ENCODE measurements around the gene ZNF579. TPM values are rescaled to one million over a fixed set of nuclear protein-coding genes. Genes with fewer than 3 reads are reported as not detected.
"Not testable (repeated sequence)": the region's sequence is repeated elsewhere in the genome, so short reads cannot be mapped to it uniquely, and the experiment has no call there.

Gene ZNF579
- total RNA-seq, 1 donor from 2014 or later, result 2.4 TPM

DNA sequence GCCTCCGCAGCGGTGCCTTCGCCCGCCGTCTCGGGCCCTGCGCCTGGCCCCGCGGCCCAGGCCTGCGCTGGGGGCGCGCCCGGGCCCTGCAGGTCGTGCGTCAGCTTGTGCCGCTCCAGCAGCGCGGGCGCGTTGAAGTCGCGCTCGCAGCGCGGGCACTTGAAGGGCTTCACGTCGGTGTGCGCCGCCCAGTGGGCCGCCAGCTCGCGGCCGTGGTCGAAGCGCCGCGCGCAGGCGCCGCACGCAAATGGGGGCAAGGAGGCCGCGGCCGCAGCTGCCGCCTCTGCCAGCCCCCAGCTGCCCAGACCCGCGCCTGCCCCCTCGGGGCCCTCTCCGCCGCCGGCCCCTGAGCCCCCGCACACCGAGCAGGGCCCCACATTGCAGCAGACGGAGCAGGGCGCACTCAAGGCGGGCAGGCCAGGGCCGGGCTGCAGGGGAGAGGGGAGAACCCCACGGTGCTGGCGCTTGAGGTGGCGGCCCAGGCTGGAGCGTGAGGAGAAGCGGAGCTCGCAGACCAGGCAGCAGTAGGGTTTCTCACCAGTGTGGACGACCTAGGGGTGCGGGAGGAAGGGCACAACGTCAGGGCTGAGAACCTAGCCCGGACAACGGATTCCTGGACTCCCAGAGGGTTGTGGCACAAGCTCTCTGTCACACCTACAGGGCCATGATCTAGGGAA lies 12.6 kb upstream of the ZNF579 start:
- no peak for DNase-seq (ENCODE audit: low read depth in 2 of 2)

DNA sequence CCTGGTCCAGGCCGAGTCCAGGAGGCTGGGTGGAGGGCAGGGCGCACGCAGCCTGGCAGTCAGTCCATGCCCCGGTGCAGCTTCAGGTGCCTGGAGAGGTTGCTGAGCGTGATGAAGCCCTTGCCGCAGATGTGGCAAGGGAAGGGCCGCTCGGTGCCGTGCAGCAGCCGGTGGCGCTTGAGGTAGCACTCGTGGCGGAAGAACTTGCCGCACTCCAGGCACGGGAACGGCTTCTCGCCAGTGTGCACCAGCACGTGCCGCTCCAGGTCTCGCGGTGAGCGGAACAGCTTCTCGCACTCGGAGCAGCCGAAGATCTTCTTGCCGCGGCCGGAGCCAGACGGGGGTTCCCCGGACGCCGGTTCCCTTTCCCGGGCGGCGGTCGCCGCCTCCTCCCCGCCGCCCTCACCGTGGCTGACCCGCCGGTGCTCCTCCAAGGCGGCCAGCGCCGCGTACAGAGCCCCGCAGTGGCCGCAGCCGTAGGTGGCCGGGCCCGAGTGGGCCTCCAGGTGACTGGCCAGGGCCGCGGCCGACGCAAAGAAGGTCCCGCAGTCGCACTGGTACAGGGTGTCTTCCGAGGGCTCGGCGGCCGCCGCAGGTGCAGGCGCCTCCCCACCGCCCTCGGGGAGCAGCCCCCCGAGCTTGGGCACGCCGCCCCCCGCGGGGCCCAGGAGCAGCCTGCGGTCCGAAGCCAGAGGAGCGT lies 11.9 kb upstream of the ZNF579 start:
- DNase-seq (ENCODE audit: low read depth in 2 of 2), result no peak

DNA sequence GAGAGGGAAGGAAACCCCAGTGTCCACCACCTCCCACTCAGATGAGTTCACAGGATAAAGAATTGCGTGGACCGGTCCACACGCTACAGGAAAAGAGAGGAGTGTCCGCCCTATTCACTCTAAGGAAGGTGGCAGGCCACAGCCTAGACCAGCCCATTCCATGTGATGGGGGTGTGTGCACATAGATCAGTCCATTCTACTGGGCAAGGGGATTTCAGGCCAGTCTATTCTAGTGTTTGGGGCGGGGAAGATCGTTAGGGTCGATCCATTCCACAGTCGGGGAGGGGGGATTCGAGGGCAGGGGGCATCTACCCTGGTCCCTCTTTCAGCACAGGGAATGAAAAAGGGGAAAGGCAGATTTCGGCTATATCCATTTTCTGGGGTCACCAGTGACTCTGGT lies 10.9 kb upstream of the ZNF579 start:
- DNase-seq (ENCODE audit: low read depth in 2 of 2), result no peak

DNA sequence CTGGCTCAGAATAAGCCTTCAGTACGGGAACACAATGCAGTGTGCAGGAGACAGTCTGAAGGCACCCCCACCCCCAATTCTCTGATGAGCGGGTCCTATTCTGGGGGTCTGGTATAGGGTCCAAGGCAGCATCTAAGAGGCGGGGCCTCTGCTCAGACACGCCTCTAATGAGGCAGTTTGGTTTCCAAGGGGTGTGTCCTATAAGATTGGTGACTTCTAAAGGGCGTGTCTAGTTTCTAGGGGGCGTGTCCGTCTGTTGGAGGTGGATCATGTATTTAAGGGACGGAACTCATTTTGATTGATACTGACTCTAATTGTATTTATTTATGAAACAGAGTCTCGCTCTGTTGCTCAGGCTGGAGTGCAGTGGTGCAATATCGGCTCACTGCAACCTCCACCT lies 10.0 kb upstream of the ZNF579 start:
- DNase-seq (ENCODE audit: low read depth in 2 of 2), result peak in 1 of 2 donors; percentile 20

DNA sequence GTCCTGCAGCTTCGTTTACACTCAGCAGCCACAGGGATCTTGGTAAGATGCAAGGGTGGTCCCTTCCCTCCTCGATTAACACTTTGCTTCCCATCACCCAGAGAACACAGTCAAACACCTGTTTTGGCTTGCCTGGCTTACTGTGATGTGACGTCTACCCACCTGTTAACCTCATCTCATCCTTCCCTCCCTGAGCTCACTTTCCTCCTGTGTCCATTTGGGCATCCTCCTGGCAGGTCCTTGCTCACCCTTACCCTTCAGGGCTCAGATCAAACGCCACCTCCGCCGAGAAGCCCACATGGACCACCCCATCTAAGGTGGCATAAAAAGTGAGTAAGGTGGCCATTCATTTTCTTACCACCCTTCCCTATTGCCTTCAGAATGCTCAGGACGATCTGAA lies 9.5 kb upstream of the ZNF579 start:
- DNase-seq (ENCODE audit: low read depth in 2 of 2), result no peak

DNA sequence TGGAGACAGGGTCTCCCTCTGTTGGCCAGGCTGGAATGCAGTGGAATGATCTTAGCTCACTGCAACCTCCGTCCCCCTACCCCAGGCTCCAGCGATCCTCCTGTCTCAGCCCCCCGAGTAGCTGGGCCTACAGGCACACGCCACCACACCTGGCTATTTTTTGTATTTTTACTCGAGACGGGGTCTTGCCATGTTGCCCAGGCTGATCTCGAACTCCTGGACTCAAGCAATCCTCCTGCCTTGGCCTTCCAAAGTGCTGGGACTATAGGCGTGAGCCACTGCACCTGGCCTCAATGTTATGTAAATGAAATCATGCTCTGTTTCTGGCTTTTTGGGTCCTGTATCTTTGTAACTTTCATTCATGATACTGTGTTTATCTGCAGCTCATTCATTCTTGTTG lies 8.1 kb upstream of the ZNF579 start:
- no peak for DNase-seq (ENCODE audit: low read depth in 2 of 2)

DNA sequence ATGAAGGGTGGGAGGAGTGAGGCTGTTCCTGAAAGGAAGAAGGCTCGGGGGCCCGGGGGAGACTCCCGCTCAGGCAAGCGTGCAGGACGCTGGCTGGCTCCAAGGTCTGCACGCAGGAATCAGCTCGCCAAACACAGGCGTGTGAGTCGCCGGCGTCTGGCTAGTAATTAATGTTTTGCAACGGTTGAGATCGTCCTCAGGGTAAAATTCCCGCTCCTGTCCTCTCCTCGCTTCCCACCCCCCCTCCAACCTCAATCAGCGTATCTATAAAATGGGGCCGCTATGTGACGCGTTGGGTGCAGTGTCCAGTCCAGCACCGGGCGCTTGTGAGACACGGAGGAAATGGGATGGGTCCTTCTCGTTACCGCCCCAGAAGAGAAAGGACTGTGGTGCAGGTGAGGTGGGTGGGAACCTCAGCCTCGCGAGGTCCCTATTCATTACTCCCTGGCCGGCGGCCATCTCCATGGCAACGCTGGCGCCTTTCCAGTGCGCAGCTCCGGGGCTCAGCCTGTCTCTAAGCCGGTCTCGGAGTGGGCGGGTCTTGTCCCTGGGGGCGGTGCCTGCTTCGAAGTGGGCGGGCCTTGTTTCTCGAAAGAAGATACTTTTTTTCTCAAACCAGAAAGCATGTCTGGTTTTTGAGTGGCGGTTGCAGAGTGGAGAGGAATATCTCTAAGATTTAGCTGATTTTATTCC lies 6.5 kb upstream of the ZNF579 start:
- peak; percentile 92 to 96 for DNase-seq (ENCODE audit: low read depth in 2 of 2)

DNA sequence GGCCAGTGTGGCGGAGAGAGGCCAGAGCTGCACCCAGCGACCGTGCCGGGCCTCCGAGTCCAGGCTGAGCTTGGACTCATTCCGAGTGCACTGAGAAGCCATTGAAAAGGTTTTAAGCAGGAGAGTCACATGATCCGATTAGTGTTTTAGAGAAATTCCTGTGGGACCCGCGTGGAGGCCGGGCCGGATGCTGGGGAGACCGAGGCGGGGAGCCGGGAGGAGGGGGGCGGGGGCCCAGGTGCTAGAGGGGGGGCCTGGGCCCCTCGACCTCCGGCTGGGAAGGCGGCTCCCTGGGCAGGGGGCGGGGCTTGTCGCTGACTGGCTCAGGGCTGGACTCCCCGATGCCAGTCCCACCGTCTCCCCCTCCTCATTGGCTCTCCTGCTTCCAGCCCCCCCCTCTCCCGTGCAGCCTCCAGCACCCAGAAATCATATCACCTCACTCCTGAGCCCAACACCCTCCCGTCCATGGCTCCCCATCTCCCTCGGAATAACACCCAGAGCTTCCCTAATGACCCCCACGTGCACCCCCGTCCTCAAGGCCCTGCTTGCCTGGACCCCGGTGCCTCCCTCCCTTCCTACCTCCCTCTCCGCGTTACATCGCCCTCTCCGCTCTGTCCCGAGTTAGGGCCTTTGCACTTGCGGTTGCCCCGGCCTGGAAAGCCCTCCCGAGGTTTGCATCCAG lies 5.2 kb upstream of the ZNF579 start:
- peak in 1 of 2 donors; percentile 54 for DNase-seq (ENCODE audit: low read depth in 2 of 2)

DNA sequence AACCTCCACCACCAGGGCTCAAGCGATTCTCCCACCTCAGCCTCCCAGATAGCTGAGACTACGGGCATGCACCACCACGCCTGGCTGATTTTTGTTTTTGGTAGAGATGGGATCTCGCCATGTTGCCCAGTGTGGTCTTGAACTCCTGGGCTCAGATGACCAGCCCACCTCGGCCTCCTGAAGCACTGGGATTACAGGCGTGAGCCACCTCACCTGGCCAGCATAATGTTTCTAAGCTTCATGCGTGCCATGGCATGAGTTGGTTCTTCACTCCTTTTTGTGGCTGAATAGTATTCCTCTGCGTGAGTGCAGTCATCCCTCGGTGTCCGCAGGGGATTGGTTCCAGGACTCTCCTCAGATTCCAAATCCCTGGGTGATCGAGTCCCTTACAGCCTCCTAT lies 4.2 kb upstream of the ZNF579 start:
- no peak for DNase-seq (ENCODE audit: low read depth in 2 of 2)

DNA sequence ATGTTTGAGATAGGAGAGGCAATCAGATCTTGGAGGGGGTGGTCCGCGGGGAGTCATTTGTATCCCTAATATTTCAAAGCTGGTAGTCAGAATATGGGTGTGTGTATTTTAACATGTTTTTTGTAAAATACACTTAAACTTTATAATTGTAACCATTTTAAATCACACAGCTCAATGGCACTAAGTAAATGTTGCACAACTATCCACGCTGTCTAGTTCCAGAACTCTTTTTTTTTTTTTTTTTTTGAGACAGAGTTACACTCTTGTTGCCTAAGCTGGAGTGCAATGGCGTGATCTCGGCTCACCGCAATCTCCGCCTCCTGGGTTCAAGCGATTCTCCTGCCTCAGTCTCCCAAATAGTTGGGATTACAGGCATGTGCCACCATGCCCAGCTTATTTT lies 3.2 kb upstream of the ZNF579 start:
- DNase-seq (ENCODE audit: low read depth in 2 of 2), result not testable (repeated sequence)

DNA sequence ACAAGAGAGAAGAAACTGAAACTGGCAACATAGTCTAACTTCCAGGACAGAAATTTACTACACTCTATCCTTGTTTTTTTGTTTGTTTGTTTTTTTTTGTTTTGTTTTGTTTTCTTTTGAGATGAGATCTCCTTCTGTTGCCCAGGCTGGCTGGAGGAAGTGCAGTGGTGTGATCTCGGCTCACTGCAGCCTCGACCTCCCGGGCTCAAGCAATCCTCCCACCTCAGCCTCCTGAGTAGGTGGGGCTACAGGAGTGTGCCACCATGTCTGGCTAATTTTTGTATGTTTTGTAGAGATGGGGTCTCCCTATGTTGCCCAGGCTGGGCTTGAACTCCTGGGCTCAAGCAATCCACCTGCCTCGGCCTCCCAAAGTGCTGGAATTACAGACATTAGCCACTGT lies 1.6 kb upstream of the ZNF579 start:
- not testable (repeated sequence) for DNase-seq (ENCODE audit: low read depth in 2 of 2)

DNA sequence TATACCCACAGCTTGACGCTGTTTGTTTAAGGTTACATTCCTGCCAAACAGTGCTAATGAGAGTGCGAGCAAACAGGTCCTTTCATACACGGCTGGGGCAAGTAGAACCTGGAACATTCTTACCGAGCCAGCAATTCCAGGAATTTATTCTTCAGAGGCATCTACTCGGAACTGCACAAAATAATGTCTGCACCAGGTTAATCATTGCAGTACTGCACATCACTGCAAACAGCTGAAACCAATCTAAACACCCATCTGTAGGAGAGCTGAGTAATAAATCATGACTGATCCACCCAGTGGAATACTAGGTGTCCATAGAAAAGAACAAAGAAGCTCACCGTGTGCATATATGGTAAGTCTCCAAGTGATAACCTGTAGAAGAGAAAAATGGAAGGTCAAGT lies 1.2 kb upstream of the ZNF579 start:
- DNase-seq (ENCODE audit: low read depth in 2 of 2), result no peak

DNA sequence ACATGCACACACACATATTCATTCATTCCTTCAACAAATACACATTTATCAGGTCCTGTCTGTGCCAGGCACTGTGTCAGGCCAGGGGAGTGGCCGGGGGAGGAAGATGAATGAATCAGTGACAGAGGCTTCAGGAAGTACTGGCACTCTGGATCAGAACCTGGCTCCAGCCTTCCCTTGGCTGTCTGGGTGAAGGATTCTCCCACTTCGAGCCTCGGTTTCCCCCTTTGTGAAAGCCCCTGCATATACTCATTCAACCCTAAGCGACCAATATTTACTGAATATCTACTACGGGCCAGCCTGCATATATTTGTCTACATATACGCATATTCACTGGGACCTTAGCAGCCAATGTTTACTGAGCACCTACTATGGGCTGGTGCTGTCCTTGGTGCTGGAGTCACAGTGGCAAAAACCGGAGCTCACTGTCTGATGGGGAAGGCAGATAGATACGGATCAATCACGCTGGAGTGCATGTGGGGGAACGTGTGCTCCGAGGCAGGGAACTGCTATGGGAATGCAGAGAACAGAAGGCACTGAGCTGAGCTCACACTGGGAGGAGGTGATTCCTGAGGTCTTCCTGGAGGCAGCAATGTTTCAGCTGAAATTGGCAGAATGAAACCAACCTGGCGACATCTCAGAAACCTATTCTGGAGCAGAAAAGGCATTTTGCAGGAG lies 636 bp upstream of the ZNF579 start:
- DNase-seq (ENCODE audit: low read depth in 2 of 2), result peak in 1 of 2 donors; percentile 22

DNA sequence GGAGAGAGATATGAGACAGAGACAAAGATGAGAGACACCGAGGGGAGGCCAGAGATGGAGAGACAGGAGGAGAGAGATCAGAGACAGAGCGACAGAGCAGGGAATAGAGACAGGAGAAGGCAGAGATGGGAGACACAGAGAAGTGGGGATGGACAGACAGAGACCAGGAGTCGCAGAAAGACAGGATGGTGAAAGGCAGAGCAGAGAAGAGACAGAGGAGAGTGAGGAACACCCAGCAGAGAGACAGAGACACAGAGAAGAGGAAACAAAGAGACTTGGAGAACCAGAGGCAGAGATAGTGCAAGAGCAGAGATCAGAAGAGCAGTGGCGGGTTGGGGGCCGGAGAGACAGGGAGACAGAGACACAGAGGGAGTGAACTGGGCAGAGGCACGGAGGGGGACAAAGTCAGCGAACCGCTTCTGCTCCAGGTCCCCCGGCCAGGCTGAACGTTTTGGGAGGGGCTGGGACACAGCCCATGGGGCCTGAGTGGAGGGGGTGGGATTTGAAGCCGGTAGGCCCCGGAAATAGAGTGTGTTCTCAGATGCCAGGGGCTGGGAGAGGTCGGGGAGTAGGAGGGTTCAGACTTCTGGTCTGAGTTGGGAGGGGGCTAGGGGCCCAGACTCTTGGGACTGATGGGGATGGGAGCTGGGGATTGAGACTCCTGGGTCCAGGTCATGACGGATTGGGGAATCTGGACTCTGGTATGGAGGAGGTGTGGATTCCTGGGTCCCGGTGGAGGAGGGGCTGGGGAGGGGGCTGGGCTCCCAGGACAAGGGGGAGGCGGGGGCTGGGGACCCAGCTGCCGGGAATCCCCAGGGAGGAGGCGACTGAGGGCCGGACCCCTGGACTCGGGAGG lies 654 bp downstream of the ZNF579 start:
- DNase-seq (ENCODE audit: low read depth in 2 of 2), result peak in 1 of 2 donors; percentile 16

DNA sequence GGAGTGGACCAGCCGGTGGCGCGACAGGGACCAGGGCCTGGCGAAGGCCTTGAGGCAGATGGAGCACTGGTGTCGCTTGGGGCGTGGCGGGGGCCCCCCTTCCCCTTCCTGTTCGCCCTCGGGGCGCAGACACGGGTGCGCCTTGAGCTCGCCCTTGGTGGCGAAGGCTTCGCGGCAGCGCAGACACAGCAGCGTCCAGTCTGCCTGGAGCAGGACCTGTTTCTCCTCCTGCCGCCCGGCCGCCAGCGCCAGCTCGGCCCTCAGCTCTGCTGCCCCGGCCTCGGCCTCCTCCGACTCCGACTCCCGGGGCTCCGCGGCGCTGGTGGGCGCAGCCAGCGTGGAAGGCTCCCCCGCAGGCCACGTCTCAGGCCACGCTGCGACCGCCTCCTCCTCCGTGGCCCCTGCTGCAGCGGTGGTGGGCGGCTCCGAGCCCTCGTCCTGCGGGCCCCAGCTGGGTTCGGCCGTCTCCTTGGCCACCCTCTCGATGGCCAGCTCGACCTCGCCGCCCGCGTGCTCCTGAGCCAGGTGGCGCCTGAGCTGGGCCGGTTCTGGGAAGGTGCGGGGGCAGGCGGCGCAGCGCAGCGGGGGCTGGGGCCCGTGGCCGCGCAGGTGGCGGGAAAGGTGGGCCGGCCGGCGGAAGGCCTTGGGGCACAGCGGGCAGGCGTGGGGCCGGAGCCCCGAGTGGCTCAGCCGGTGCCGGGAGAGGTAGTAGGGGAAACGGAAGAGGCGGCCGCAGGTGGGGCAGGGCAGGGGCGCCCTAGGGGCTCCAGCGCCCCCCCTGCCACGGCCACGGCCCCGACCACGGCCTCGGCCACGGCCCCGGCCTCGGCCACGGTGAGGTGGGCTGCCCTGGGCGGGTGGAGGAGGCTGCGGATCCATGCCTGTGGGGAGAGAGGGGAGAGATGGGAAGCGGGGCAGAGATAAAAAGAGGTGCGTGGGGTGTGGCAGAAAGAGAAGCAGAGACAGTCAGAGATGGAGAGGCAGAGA lies 1.6 kb downstream of the ZNF579 start:
- no peak for DNase-seq (ENCODE audit: low read depth in 2 of 2)

DNA sequence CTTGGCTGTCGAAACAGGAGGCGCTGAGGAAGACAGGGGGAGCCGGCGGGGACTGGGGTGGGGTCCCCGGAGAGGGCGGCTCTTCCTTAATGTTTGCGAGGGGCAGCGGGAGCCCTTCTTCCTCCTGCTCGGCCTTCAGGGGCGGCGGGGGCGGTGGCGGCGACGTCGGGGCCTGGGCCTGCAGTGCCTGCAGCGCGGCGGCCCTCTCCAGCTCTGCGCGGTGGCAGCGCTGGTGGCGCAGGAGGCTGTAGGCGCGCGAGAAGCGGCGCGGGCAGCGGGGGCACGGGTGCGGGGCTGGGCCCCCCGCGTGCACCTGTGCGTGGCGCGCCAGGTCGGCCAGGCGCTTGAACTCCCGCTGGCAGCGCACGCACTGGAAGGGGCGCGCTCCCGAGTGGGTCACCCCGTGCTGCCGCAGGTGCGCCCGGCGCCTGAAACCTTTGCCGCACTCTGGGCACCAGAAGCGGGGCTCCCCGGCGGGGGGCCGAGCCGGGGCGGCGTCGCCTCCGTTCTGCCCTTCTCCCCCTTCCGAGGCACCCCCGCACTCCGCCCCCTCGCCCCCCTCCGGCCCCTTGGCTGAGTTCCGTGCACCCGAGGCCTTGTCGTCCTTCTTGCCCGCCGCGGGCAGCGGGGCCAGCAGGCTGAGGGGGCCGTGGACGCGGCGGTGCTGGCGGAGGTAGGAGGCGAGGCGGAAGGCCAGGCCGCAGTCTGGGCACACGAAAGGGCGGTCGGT lies 2.5 kb downstream of the ZNF579 start:
- DNase-seq (ENCODE audit: low read depth in 2 of 2), result no peak

DNA sequence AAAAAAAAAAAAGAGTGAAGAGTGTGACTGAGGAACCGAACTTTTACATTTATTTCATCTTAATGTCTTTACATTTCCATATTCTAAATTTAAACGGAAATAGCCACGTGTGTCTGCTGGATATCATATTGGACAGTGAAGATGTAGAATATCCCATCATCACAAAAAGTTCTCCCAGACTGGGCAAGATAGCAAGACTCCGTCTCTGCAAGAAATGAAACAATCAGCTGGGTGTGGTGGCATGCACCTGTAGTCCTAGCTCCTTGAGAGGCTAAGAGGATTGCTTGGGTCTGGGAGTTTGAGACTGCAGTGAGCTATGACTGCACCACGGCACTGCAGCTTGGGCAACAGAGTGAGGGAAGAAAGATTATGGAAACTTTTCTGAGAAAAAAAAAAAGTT lies 3.9 kb downstream of the ZNF579 start:
- no peak for DNase-seq (ENCODE audit: low read depth in 2 of 2)

DNA sequence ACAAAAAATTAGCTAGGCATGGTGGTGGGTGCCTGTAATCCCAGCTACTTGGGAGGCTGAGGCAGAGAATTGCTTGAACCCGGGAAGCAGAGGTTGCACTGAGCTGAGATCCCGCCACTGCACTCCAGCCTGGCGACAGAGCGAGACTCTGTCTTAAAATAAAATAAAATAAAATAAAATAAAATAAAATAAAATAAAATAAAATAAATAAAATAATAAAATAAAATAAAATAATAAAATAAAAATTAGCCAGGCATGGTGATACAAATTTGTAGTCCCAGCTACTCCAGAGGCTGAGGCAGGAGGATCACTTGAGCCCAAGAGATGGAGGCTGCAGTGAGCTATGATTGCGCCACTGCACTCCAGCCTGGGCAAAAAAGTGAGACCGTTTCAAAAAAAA lies 6.7 kb downstream of the ZNF579 start:
- not testable (repeated sequence) for DNase-seq (ENCODE audit: low read depth in 2 of 2)

DNA sequence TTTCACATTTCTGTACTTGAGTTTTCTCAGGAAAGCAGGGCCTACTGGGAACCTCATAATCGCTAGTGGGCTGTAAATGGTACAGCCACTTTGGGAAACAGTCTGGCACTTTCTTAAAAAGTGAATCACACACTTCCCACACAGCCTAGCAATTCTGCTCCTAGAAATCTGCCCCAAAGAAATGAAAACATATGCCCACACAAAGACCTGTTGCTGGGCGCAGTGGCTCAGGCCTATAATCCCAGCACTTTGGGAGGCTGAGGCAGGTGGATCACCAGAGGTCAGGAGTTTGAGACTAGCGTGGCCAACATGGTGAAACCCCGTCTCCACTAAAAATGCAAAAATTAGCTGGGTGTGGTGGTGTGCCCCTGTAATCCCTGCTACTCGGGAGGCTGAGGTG lies 11.2 kb downstream of the ZNF579 start:
- DNase-seq (ENCODE audit: low read depth in 2 of 2), result not testable (repeated sequence)
